Colonic mucosa (tissue), 4 donors: ENCODE measurements around the gene MRPS18C. TPM values are rescaled to one million over a fixed set of nuclear protein-coding genes. Genes with fewer than 3 reads are reported as not detected.

Experiments used
- DNase-seq: peaks from one replicate; pipeline ENCODE4 v3.0.0-alpha.2; 2020
- H3K27ac ChIP-seq: fragments of 200-600 bp; one replicate; pipeline ENCODE4 v1.8.0; 2021
- H3K27me3 ChIP-seq: fragments of 200-600 bp; one replicate; pipeline ENCODE4 v1.8.0; 2021
- H3K36me3 ChIP-seq: fragments of 200-600 bp; one replicate; pipeline ENCODE4 v1.8.0; 2021
- H3K4me1 ChIP-seq: fragments of 200-600 bp; one replicate; pipeline ENCODE4 v1.8.0; 2021; ENCODE audit warnings: mild to moderate bottlenecking
- H3K4me3 ChIP-seq: fragments of 200-600 bp; one replicate; pipeline ENCODE4 v1.8.0; 2021
- H3K9ac ChIP-seq, 2 donors: one replicate each; pipeline ENCODE4 v1.7.0; 2013; ENCODE audit warnings: control low read depth in 2 of 2, low read depth in 2 of 2, low read length in 2 of 2
- H3K9me3 ChIP-seq: fragments of 200-600 bp; one replicate; pipeline ENCODE4 v1.8.0; 2021
- CTCF ChIP-seq: fragments of 200-600 bp; IDR thresholded peaks from one replicate; pipeline ENCODE4 v1.8.0; 2022; ENCODE audit warnings: antibody characterized with exemption, mild to moderate bottlenecking
- intact Hi-C: fragments of 100-400 bp; cut with DNase I; formaldehyde crosslinking; loops from one replicate; pipeline ENCODE4 v1.14.1; 2022
- total RNA-seq, 2 donors: library from RNA; stranded (reverse); fragmentation: NEBNext Ultra II Directional in 1 of 2; extraction: Animal tissue kit (Norgen Biotek cat#: 25700) in 1 of 2; gene quantifications; one replicate each; pipeline ENCODE4 v1.2.1, GENCODE V29; 2021
- donor health status: healthy.
- donor health status: DM: no; HTN: no; CAD: no.
- donor health status: DM: no; HTN: no; CAD: no.

MRPS18C gene
- 10 to 100 TPM; 38.2 to 57.6 TPM for total RNA-seq

GRCh38 chr4:83455281-83456183, at the start of gene MRPS18C, which contains the start of gene HELQ:
MRPS18C (plus strand) TSS chr4:83456058; CDS start chr4:83456078, 20 bp downstream.
HELQ (minus strand) TSS chr4:83455823; CDS start chr4:83455693, 130 bp downstream.
- H3K9me3 ChIP-seq, result no peaks in the 10 kb centered on the region
- TF ChIP-seq CTCF, result no peak
- H3K27ac ChIP-seq, result peak within 1 kb of the TSS; percentile 89
- H3K4me1 ChIP-seq, result peaks cover 4% of the 10 kb centered on the region
- no peaks in the 10 kb centered on the region for H3K27me3 ChIP-seq
- H3K9ac ChIP-seq, result peak within 1 kb of the TSS; percentile 81 to 99
- peak; percentile 98 for DNase-seq
- no peaks in the 10 kb centered on the region for H3K36me3 ChIP-seq
- peak within 1 kb of the TSS; percentile 66 for H3K4me3 ChIP-seq
- intact Hi-C loops, result loop anchor here (10.0 kb wide), 1 partner anchor 171 kb away; the partner anchor contains the start of gene COQ2

DNA sequence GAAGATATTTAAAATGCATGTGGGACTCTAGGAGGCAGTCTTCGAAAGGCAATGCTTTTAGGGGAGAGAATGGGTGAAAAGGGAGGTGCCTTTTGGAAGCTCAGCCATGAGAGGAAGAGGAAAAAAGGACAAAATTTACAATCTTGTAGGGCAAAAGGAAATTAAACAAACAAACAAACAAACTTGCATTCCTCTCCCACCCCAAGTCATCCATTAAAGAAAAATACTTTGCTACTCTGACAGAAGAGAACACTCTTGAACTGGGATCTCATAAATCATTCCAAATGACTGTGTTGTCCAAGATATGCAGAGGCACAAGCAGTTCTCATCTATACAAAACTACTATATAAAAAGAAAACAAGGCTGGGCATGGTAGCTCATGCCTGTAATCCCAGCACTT, 47.0 kb upstream of the MRPS18C start:
- no peaks in the 10 kb centered on the region for H3K36me3 ChIP-seq
- intact Hi-C loops, result no loop called here
- H3K9me3 ChIP-seq, result no peaks in the 10 kb centered on the region
- no peaks in the 10 kb centered on the region for H3K27me3 ChIP-seq
- no peak for TF ChIP-seq CTCF
- no peak overlapping the region for H3K9ac ChIP-seq
- no peaks in the 10 kb centered on the region for H3K4me1 ChIP-seq
- DNase-seq, result no peak
- no peak overlapping the region for H3K4me3 ChIP-seq
- H3K27ac ChIP-seq, result no peak overlapping the region

- Histone ChIP-seq H3K4me3 (no peak overlapping the region), H3K27me3 (no peaks in the 10 kb centered on the region), H3K36me3 (no peaks in the 10 kb centered on the region), H3K9ac (no peak overlapping the region), H3K9me3 (no peaks in the 10 kb centered on the region), H3K4me1 (no peaks in the 10 kb centered on the region), H3K27ac (no peak overlapping the region)
- intact Hi-C loops, result no loop called here
- DNase-seq, result no peak
- TF ChIP-seq CTCF, result no peak
Measured at GRCh38 chr4:83413676-83414075, 42.2 kb upstream of the MRPS18C start.

GRCh38 chr4:83417566-83417965, 38.3 kb upstream of the MRPS18C start:
- Histone ChIP-seq H3K4me3 (no peak overlapping the region), H3K27me3 (no peaks in the 10 kb centered on the region), H3K9me3 (no peaks in the 10 kb centered on the region), H3K36me3 (no peaks in the 10 kb centered on the region), H3K9ac (no peak overlapping the region), H3K27ac (no peak overlapping the region), H3K4me1 (no peaks in the 10 kb centered on the region)
- TF ChIP-seq CTCF, result no peak
- DNase-seq, result no peak
- intact Hi-C loops, result no loop called here

DNA sequence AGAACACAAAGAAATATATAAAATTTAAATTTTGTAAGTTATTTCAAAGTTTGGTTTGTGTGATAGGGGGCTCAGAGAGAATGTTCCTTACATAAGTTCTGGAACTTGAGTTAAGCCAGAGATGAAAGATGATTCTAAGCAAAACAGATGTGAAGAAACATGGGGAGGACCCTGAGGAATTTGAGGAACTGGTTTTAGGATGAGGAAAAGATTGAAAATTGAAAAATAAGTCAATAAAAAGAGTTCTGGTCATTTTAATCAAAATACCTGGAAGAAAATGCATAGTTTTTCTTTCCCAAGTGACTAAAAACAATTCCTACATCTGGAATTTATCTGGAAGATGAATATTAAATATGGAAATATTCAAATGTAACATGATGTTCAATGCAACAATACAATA, 37.6 kb upstream of the MRPS18C start:
- intact Hi-C loops, result no loop called here
- no peak overlapping the region for H3K27ac ChIP-seq
- H3K4me3 ChIP-seq, result no peak overlapping the region
- no peak for TF ChIP-seq CTCF
- H3K36me3 ChIP-seq, result no peaks in the 10 kb centered on the region
- no peak for DNase-seq
- no peaks in the 10 kb centered on the region for H3K27me3 ChIP-seq
- no peaks in the 10 kb centered on the region for H3K4me1 ChIP-seq
- H3K9me3 ChIP-seq, result no peaks in the 10 kb centered on the region
- no peak overlapping the region for H3K9ac ChIP-seq
